ENCODE data around the gene COG1. TPM values are rescaled to one million over a fixed set of nuclear protein-coding genes. Genes with fewer than 3 reads are reported as not detected.
A peak's percentile ranks its signal among the peaks of the same experiment; 100 is the strongest.

COG1 gene
- total RNA-seq, 1 experiment from 2014 or later, result 26.5 TPM

DNA sequence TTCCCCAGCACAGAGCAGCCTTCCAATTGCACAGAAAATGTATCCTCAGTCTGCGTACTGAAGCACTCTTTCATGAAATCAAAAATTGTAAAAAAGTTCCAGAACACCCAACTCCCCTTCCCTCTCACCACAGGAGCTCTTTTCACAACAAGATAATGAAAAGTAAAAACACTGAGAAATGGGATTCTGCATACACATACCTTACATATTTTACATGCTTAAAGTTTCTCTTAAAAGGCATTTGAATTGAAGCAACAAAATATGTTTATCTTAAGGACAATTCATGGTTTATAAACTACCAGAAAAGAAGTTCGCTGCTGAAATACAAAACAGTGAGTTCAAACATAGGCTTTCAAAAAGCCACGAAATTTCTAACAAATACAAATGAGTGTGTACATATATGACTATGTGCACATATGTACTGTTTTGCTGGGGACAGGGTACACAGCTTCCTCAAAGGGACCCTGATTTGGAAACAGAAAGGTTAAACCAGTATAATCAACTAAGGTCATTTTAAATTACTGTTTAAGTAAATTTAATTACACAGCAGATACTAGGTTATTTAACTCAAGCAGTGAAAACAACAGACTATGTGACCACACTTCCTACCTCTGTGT, 33.8 kb downstream of the COG1 start:
- Histone ChIP-seq H2BK20ac (ENCODE audit: low read depth, low read length, poor library complexity, severe bottlenecking) (no peak overlapping the region), H4K8ac (replicated peaks; ENCODE audit: insufficient read length, low read depth, low read length) (no peak overlapping the region), H3K23me2 (ENCODE audit: insufficient read length, low read depth, low read length, poor library complexity, severe bottlenecking) (peaks cover 8% of the 10 kb centered on the region), H2BK15ac (ENCODE audit: low read depth, low read length) (no peak overlapping the region), H2BK12ac (ENCODE audit: insufficient read length, low read depth, low read length) (no peak overlapping the region), H3K27me3 (ENCODE audit: insufficient read depth, low read length) (no peaks in the 10 kb centered on the region), H3K9me3 (ENCODE audit: control insufficient read depth, low read depth, low read length) (no peaks in the 10 kb centered on the region), H3K4ac (ENCODE audit: low read depth, low read length) (no peak overlapping the region), H2BK5ac (ENCODE audit: insufficient read length, low read length) (no peak overlapping the region), H3K27ac (ENCODE audit: insufficient read length, low read depth, low read length) (peak overlapping the region; percentile 69), H4K5ac (ENCODE audit: insufficient read length, low read depth, low read length) (no peak overlapping the region), H3T11ph (ENCODE audit: low read length) (no peak overlapping the region), H2AFZ (ENCODE audit: low read length) (no peak overlapping the region), H3K4me1 (ENCODE audit: insufficient read depth, low read length) (peaks cover 6% of the 10 kb centered on the region; the same call in 1 of the 2 replicates), H3K56ac (ENCODE audit: insufficient read length, low read depth, low read length) (no peak overlapping the region), H3K18ac (ENCODE audit: insufficient read length, low read depth, low read length) (no peak overlapping the region), H4K91ac (ENCODE audit: insufficient read length, low read depth, low read length) (no peak overlapping the region), H3K23ac (ENCODE audit: insufficient read length, low read depth, low read length) (no peak overlapping the region), H3K4me2 (ENCODE audit: insufficient read depth, insufficient read length, low read length) (peak overlapping the region; percentile 60), H4K20me1 (ENCODE audit: control insufficient read depth, insufficient read depth, insufficient read length) (no peaks in the 10 kb centered on the region), H3K79me2 (ENCODE audit: insufficient read depth, low read length) (peaks cover 38% of the 10 kb centered on the region), H2BK120ac (ENCODE audit: low read depth, low read length, poor library complexity, severe bottlenecking) (no peak overlapping the region), H3K14ac (ENCODE audit: insufficient read depth, low read length) (no peak overlapping the region), H2AK5ac (ENCODE audit: insufficient read length, low read length) (no peak overlapping the region), H3K79me1 (ENCODE audit: insufficient read depth, low read depth, low read length, poor library complexity, severe bottlenecking) (peaks cover 3% of the 10 kb centered on the region), H3K9ac (ENCODE audit: extremely low read depth, insufficient read length, low read length) (peak overlapping the region; percentile 53)
- Mint-ChIP-seq H3K4me3 (peak overlapping the region; percentile 4 to 17; a peak in 3 of 5 replicates), H3K4me1 (peaks cover 44 to 46% of the 10 kb centered on the region in 2 experiments), H3K9me3 (no peaks in the 10 kb centered on the region; a peak in 1 of 5 replicates), H3K36me3 (ENCODE audit: insufficient read depth in 1 of 3, low read depth in 3 of 3) (peaks cover 4 to 20% (median 16%) of the 10 kb centered on the region in 3 experiments; a peak in 5 of 7 replicates), H3K27me3 (ENCODE audit: low read depth) (no peaks in the 10 kb centered on the region), H3K27ac (peak overlapping the region; percentile 70 to 93 (median 79); a peak in 6 of 7 replicates)
- WGBS (ENCODE audit: extremely low coverage, insufficient read length, low lambda C conversion rate), result no CpG with 5 or more reads among the region's 3 CpGs
- no peak for DNase-seq
- TF ChIP-seq, protein P1, sequence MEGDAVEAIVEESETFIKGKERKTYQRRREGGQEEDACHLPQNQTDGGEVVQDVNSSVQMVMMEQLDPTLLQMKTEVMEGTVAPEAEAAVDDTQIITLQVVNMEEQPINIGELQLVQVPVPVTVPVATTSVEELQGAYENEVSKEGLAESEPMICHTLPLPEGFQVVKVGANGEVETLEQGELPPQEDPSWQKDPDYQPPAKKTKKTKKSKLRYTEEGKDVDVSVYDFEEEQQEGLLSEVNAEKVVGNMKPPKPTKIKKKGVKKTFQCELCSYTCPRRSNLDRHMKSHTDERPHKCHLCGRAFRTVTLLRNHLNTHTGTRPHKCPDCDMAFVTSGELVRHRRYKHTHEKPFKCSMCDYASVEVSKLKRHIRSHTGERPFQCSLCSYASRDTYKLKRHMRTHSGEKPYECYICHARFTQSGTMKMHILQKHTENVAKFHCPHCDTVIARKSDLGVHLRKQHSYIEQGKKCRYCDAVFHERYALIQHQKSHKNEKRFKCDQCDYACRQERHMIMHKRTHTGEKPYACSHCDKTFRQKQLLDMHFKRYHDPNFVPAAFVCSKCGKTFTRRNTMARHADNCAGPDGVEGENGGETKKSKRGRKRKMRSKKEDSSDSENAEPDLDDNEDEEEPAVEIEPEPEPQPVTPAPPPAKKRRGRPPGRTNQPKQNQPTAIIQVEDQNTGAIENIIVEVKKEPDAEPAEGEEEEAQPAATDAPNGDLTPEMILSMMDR (conservative IDR thresholded peaks at IDR 0.05), result no peak
